ENCODE data around the gene CXCL16. TPM values are rescaled to one million over a fixed set of nuclear protein-coding genes. Genes with fewer than 3 reads are reported as not detected.
A peak's percentile ranks its signal among the peaks of the same experiment; 100 is the strongest.

CXCL16 gene
- total and polyA plus RNA-seq, 2 of the 13 experiments (the other 11 are each of a cell fraction or from before 2014, with no cell fraction given): 9.4 to 101 TPM

- TF ChIP-seq ZXDC (CRISPR knock-in tag; IDR thresholded peaks at IDR 0.05) (no peak), MIER3 (CRISPR knock-in tag; IDR thresholded peaks at IDR 0.05; ENCODE audit: borderline replicate concordance) (peak; percentile 46), ZBTB25 (CRISPR knock-in tag; IDR thresholded peaks at IDR 0.05) (peak; percentile 41; the same call in 1 of the 2 replicates), DZIP1 (CRISPR knock-in tag; IDR thresholded peaks at IDR 0.05) (no peak), CEBPZ (IDR thresholded peaks at IDR 0.05; ENCODE audit: low read length) (no peak), ELF1 (CRISPR knock-in tag; IDR thresholded peaks at IDR 0.05) (no peak), ZNF407 (CRISPR knock-in tag; IDR thresholded peaks at IDR 0.05; ENCODE audit: not compliant biosample characterization) (no peak), ZNF598 (CRISPR knock-in tag; IDR thresholded peaks at IDR 0.05; ENCODE audit: borderline replicate concordance) (no peak)
Observed at GRCh38 chr17:4721203-4722135, 18.3 kb downstream of the CXCL16 start (continued).

Data from HepG2 (cell line).